Mesendoderm (in vitro differentiated cells): ENCODE measurements around the gene ATE1. TPM values are rescaled to one million over a fixed set of nuclear protein-coding genes. Genes with fewer than 3 reads are reported as not detected.
A peak's percentile ranks its signal among the peaks of the same experiment; 100 is the strongest.

ENCODE experiments used
- DNase-seq: peaks from one replicate; pipeline ENCODE4 v3.0.0; 2013
- H2AK5ac ChIP-seq: 2 replicates; pipeline ENCODE4 v1.6.1; 2013; ENCODE audit warnings: low read length, inconsistent platforms
- H2BK120ac ChIP-seq: 2 replicates; pipeline ENCODE4 v1.6.1; 2013; ENCODE audit warnings: low read depth, mild to moderate bottlenecking, low read length, moderate library complexity, mixed read lengths
- H2BK15ac ChIP-seq: replicated peaks from 2 replicates; pipeline ENCODE4 v1.6.1; 2013; ENCODE audit warnings: low read depth, mild to moderate bottlenecking, moderate library complexity
- H2BK5ac ChIP-seq: 2 replicates; pipeline ENCODE4 v1.6.1; 2013; ENCODE audit warnings: low read length, inconsistent platforms
- H3K18ac ChIP-seq: 2 replicates; pipeline ENCODE4 v1.6.1; 2013; ENCODE audit warnings: mild to moderate bottlenecking, low read length, mixed read lengths
- H3K23ac ChIP-seq: one replicate; pipeline ENCODE4 v1.6.1; 2013; ENCODE audit warnings: low read length
- H3K27ac ChIP-seq: 2 replicates; pipeline ENCODE4 v1.5.1; 2013; ENCODE audit warnings: low read depth, mild to moderate bottlenecking, inconsistent platforms, low read length, moderate library complexity
- H3K27me3 ChIP-seq: 2 replicates; pipeline ENCODE4 v1.6.1; 2013; ENCODE audit warnings: low read length, control low read depth, mild to moderate bottlenecking, inconsistent platforms; ENCODE audit not compliant: insufficient read depth, poor library complexity
- H3K36me3 ChIP-seq: 2 replicates; pipeline ENCODE4 v1.6.1; 2013; ENCODE audit warnings: low read length, inconsistent platforms; ENCODE audit not compliant: control insufficient read depth, insufficient read depth
- H3K4ac ChIP-seq: one replicate; pipeline ENCODE4 v1.6.1; 2013; ENCODE audit warnings: low read depth, mild to moderate bottlenecking, low read length, moderate library complexity
- H3K4me1 ChIP-seq: 2 replicates; pipeline ENCODE4 v1.6.1; 2013; ENCODE audit warnings: low read depth, low read length, inconsistent platforms; ENCODE audit not compliant: control insufficient read depth
- H3K4me2 ChIP-seq: 2 replicates; pipeline ENCODE4 v1.6.1; 2013; ENCODE audit warnings: low read length
- H3K4me3 ChIP-seq: 2 replicates; pipeline ENCODE4 v1.5.1; 2013; ENCODE audit warnings: mild to moderate bottlenecking, low read length
- H3K56ac ChIP-seq: one replicate; pipeline ENCODE4 v1.6.1; 2013; ENCODE audit warnings: low read length
- H3K79me1 ChIP-seq: 2 replicates; pipeline ENCODE4 v1.6.1; 2013; ENCODE audit warnings: low read length, inconsistent platforms
- H3K79me2 ChIP-seq: 2 replicates; pipeline ENCODE4 v1.6.1; 2013; ENCODE audit warnings: mild to moderate bottlenecking, low read length; ENCODE audit not compliant: control insufficient read depth, insufficient read depth
- H3K9ac ChIP-seq: 2 replicates; pipeline ENCODE4 v1.6.1; 2013; ENCODE audit warnings: low read length, inconsistent platforms
- H4K5ac ChIP-seq: one replicate; pipeline ENCODE4 v1.6.1; 2013; ENCODE audit warnings: low read length
- H4K8ac ChIP-seq: one replicate; pipeline ENCODE4 v1.6.1; 2013; ENCODE audit warnings: low read depth, mild to moderate bottlenecking, control low read depth, low read length, moderate library complexity
- WGBS: extraction: QIAGEN DNeasy Blood & Tissue Kit; methylation state at CpG from one replicate; pipeline ENCODE4 v1.1.7; 2013; ENCODE audit warnings: low lambda C conversion rate, missing lambda C conversion rate; ENCODE audit not compliant: insufficient coverage; ENCODE audit errors: extremely low coverage; 5-methylcytosine and 5-hydroxymethylcytosine counted together
- polyA plus RNA-seq, 2 experiments: library from polyadenylated mRNA; stranded (reverse); fragments of 200-250 nt; gene quantifications; one replicate each; pipeline ENCODE4 v1.2.3, GENCODE V29; 2013

Gene ATE1
- polyA plus RNA-seq (2013, experiment 1 of 2) = 14.5 TPM
- 14.4 TPM for polyA plus RNA-seq (2013, experiment 2 of 2)

GRCh38 chr10:121927841-121928527 is at the start of gene ATE1:
ATE1 (minus strand) TSS chr10:121928031; CDS start chr10:121927949, 82 bp downstream.
- Histone ChIP-seq H2BK120ac (no peak within 1 kb of the TSS), H2BK15ac (no peak within 1 kb of the TSS), H3K27me3 (no peaks in the 10 kb centered on the region), H3K56ac (peak within 1 kb of the TSS; percentile 97), H3K4me1 (no peaks in the 10 kb centered on the region), H3K27ac (peak within 1 kb of the TSS; percentile 97), H4K8ac (no peak within 1 kb of the TSS), H3K36me3 (no peaks in the 10 kb centered on the region), H3K23ac (peak within 1 kb of the TSS; percentile 99), H3K79me1 (peaks cover 3% of the 10 kb centered on the region), H2BK5ac (peak within 1 kb of the TSS; percentile 82), H2AK5ac (no peak within 1 kb of the TSS), H3K9ac (peak within 1 kb of the TSS; percentile 95), H4K5ac (no peak within 1 kb of the TSS), H3K79me2 (peaks cover 16% of the 10 kb centered on the region), H3K4me2 (peak within 1 kb of the TSS; percentile 79), H3K4ac (peak within 1 kb of the TSS; percentile 74), H3K4me3 (peak within 1 kb of the TSS; percentile 92), H3K18ac (peak within 1 kb of the TSS; percentile 94)
- WGBS = no CpG with 5 or more reads among the region's 87 CpGs
- peak; percentile 97 for DNase-seq

- H3K9ac ChIP-seq = no peak overlapping the region
- H3K4me3 ChIP-seq = no peak overlapping the region
- no peak overlapping the region for H2BK15ac ChIP-seq
- H3K36me3 ChIP-seq = no peaks in the 10 kb centered on the region
- H2BK120ac ChIP-seq = no peak overlapping the region
- no peak overlapping the region for H4K5ac ChIP-seq
- DNase-seq = no peak
- WGBS = no CpG with 5 or more reads among the region's 6 CpGs
- no peak overlapping the region for H2BK5ac ChIP-seq
- no peak overlapping the region for H3K56ac ChIP-seq
- no peak overlapping the region for H3K23ac ChIP-seq
- no peak overlapping the region for H3K18ac ChIP-seq
- H3K4me1 ChIP-seq = no peaks in the 10 kb centered on the region
- no peak overlapping the region for H3K27ac ChIP-seq
- no peak overlapping the region for H4K8ac ChIP-seq
- no peaks in the 10 kb centered on the region for H3K27me3 ChIP-seq
- no peak overlapping the region for H2AK5ac ChIP-seq
- H3K4me2 ChIP-seq = no peak overlapping the region
- H3K79me1 ChIP-seq = peaks cover 4% of the 10 kb centered on the region
- H3K79me2 ChIP-seq = peaks cover 2% of the 10 kb centered on the region
- no peak overlapping the region for H3K4ac ChIP-seq
These were observed 48.8 kb upstream of the ATE1 start for GRCh38 chr10:121976607-121977006.

GRCh38 chr10:121975295-121976086 is 47.7 kb upstream of the ATE1 start:
- no peak overlapping the region for H2BK120ac ChIP-seq
- H3K27me3 ChIP-seq = no peaks in the 10 kb centered on the region
- no peak overlapping the region for H3K18ac ChIP-seq
- peaks cover 4% of the 10 kb centered on the region for H3K79me1 ChIP-seq
- H2AK5ac ChIP-seq = no peak overlapping the region
- peak; percentile 30 for DNase-seq
- H3K79me2 ChIP-seq = peaks cover 2% of the 10 kb centered on the region
- no peak overlapping the region for H4K8ac ChIP-seq
- H3K4ac ChIP-seq = no peak overlapping the region
- no peak overlapping the region for H3K23ac ChIP-seq
- no peak overlapping the region for H3K4me3 ChIP-seq
- no peak overlapping the region for H3K4me2 ChIP-seq
- H4K5ac ChIP-seq = no peak overlapping the region
- no peaks in the 10 kb centered on the region for H3K36me3 ChIP-seq
- H3K27ac ChIP-seq = peak overlapping the region; percentile 98
- no CpG with 5 or more reads among the region's 21 CpGs for WGBS
- peak overlapping the region; percentile 90 for H3K9ac ChIP-seq
- H3K56ac ChIP-seq = peak overlapping the region; percentile 79
- H3K4me1 ChIP-seq = no peaks in the 10 kb centered on the region
- H2BK15ac ChIP-seq = no peak overlapping the region
- H2BK5ac ChIP-seq = no peak overlapping the region

GRCh38 chr10:121974535-121975294 is 46.9 kb upstream of the ATE1 start, which contains the start of gene NSMCE4A:
NSMCE4A (minus strand) TSS chr10:121975217; CDS start chr10:121975165, 52 bp downstream.
- Histone ChIP-seq H4K8ac (peak within 1 kb of the TSS; percentile 100), H3K79me1 (peaks cover 4% of the 10 kb centered on the region), H3K4me2 (peak within 1 kb of the TSS; percentile 52), H3K27ac (peak within 1 kb of the TSS; percentile 98), H2BK5ac (no peak within 1 kb of the TSS), H3K18ac (peak within 1 kb of the TSS; percentile 88), H3K4ac (peak within 1 kb of the TSS; percentile 74), H3K27me3 (no peaks in the 10 kb centered on the region), H3K36me3 (no peaks in the 10 kb centered on the region), H3K56ac (peak within 1 kb of the TSS; percentile 85), H3K4me3 (peak within 1 kb of the TSS; percentile 86), H2BK15ac (no peak within 1 kb of the TSS), H2AK5ac (no peak within 1 kb of the TSS), H3K23ac (no peak within 1 kb of the TSS), H3K79me2 (peaks cover 2% of the 10 kb centered on the region), H4K5ac (no peak within 1 kb of the TSS), H3K9ac (peak within 1 kb of the TSS; percentile 90), H3K4me1 (no peaks in the 10 kb centered on the region), H2BK120ac (no peak within 1 kb of the TSS)
- WGBS = no CpG with 5 or more reads among the region's 101 CpGs
- DNase-seq = peak; percentile 87

- H3K23ac ChIP-seq = no peak overlapping the region
- H4K5ac ChIP-seq = no peak overlapping the region
- peaks cover 4% of the 10 kb centered on the region for H3K79me1 ChIP-seq
- peak overlapping the region; percentile 98 for H3K27ac ChIP-seq
- H3K4me2 ChIP-seq = peak overlapping the region; percentile 52
- no peak overlapping the region for H2BK120ac ChIP-seq
- H3K36me3 ChIP-seq = no peaks in the 10 kb centered on the region
- no peak overlapping the region for H2AK5ac ChIP-seq
- no peak overlapping the region for H3K4ac ChIP-seq
- no peak overlapping the region for H4K8ac ChIP-seq
- H3K4me1 ChIP-seq = no peaks in the 10 kb centered on the region
- H3K56ac ChIP-seq = peak overlapping the region; percentile 85
- H3K27me3 ChIP-seq = no peaks in the 10 kb centered on the region
- no peak overlapping the region for H2BK15ac ChIP-seq
- peaks cover 2% of the 10 kb centered on the region for H3K79me2 ChIP-seq
- peak overlapping the region; percentile 90 for H3K9ac ChIP-seq
- H3K18ac ChIP-seq = peak overlapping the region; percentile 13
- no peak for DNase-seq
- no CpG with 5 or more reads among the region's 21 CpGs for WGBS
- peak overlapping the region; percentile 86 for H3K4me3 ChIP-seq
- no peak overlapping the region for H2BK5ac ChIP-seq
These were observed 46.2 kb upstream of the ATE1 start for GRCh38 chr10:121974019-121974534.
